ENCODE measurements around the gene SAP30. TPM values are rescaled to one million over a fixed set of nuclear protein-coding genes. Genes with fewer than 3 reads are reported as not detected.

The SAP30 gene
- total RNA-seq, 1 experiment from 2014 or later, result 9.8 TPM

DNA sequence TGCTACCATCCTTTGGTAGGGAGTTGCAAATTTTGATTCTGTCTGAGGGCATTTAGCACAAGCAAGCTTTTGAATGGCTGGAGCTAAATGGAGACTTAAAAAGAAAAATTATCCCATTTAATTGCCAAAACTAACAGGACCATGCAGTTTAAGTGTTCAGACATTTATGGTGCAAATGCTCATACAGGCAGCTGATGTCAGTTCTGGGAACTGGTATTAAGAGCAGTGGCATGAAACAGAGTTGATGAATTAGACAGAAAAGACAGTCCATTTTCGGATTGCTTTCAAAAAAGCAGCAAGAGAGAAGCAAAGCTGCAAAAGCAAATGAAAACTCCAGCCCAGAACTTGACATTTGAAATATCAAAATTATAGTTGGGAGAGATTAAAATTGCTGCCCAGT is 26.9 kb downstream of the SAP30 start:
- H3K4me1 Mint-ChIP-seq (ENCODE audit: low read depth, unreplicated experiment), result no peaks in the 10 kb centered on the region
- Histone ChIP-seq H3K4me1 (no peaks in the 10 kb centered on the region), H3K36me3 (ENCODE audit: control insufficient read depth, insufficient read depth, low read length) (no peaks in the 10 kb centered on the region), H3K9me3 (no peaks in the 10 kb centered on the region), H3K27me3 (replicated peaks; ENCODE audit: control insufficient read depth, insufficient read depth, low read length) (no peaks in the 10 kb centered on the region), H3K4me3 (ENCODE audit: low read depth, low read length) (no peak overlapping the region)
- POLR2A ChIA-PET, result no interaction called here
- H3K27me3 Mint-ChIP-seq (ENCODE audit: insufficient read depth, unreplicated experiment), result no peaks in the 10 kb centered on the region
- CTCF ChIA-PET, result no interaction called here
- H3K9me3 Mint-ChIP-seq (ENCODE audit: unreplicated experiment), result peaks cover 9% of the 10 kb centered on the region
- H3K36me3 Mint-ChIP-seq (ENCODE audit: insufficient read depth, unreplicated experiment), result no peaks in the 10 kb centered on the region
- TF ChIP-seq CTCF (IDR thresholded peaks at IDR 0.05; ENCODE audit: insufficient read depth in 1 of 2, low read depth in 1 of 2, low read length in 1 of 2, severe bottlenecking in 1 of 2, unreplicated experiment in 1 of 2), result no peak
- no peak overlapping the region for H3K4me3 Mint-ChIP-seq (ENCODE audit: unreplicated experiment)
- intact Hi-C loops (cut with micrococcal nuclease; ENCODE audit: unreplicated experiment), result no loop called here
- no peak for DNase-seq
- H3K27ac Mint-ChIP-seq (ENCODE audit: unreplicated experiment), result no peak overlapping the region
- no TSS peak for BruUV-seq (replicated peaks)

- no peaks in the 10 kb centered on the region for H3K4me1 ChIP-seq
- Mint-ChIP-seq H3K4me3 (ENCODE audit: unreplicated experiment) (no peak overlapping the region), H3K9me3 (ENCODE audit: unreplicated experiment) (peaks cover 9% of the 10 kb centered on the region), H3K27ac (ENCODE audit: unreplicated experiment) (no peak overlapping the region), H3K36me3 (ENCODE audit: insufficient read depth, unreplicated experiment) (no peaks in the 10 kb centered on the region), H3K27me3 (ENCODE audit: insufficient read depth, unreplicated experiment) (no peaks in the 10 kb centered on the region), H3K4me1 (ENCODE audit: low read depth, unreplicated experiment) (no peaks in the 10 kb centered on the region)
- no peaks in the 10 kb centered on the region for H3K9me3 ChIP-seq
- no peak overlapping the region for H3K4me3 ChIP-seq (ENCODE audit: low read depth, low read length)
- CTCF ChIA-PET, result no interaction called here
- no TSS peak for BruUV-seq (replicated peaks)
- intact Hi-C loops (cut with micrococcal nuclease; ENCODE audit: unreplicated experiment), result no loop called here
- H3K27me3 ChIP-seq (replicated peaks; ENCODE audit: control insufficient read depth, insufficient read depth, low read length), result no peaks in the 10 kb centered on the region
- no peak for DNase-seq
- no peak for TF ChIP-seq CTCF (IDR thresholded peaks at IDR 0.05; ENCODE audit: insufficient read depth in 1 of 2, low read depth in 1 of 2, low read length in 1 of 2, severe bottlenecking in 1 of 2, unreplicated experiment in 1 of 2)
- H3K36me3 ChIP-seq (ENCODE audit: control insufficient read depth, insufficient read depth, low read length), result no peaks in the 10 kb centered on the region
- POLR2A ChIA-PET, result no interaction called here
These were observed 27.5 kb downstream of the SAP30 start for GRCh38 chr4:173398220-173398619.

DNA sequence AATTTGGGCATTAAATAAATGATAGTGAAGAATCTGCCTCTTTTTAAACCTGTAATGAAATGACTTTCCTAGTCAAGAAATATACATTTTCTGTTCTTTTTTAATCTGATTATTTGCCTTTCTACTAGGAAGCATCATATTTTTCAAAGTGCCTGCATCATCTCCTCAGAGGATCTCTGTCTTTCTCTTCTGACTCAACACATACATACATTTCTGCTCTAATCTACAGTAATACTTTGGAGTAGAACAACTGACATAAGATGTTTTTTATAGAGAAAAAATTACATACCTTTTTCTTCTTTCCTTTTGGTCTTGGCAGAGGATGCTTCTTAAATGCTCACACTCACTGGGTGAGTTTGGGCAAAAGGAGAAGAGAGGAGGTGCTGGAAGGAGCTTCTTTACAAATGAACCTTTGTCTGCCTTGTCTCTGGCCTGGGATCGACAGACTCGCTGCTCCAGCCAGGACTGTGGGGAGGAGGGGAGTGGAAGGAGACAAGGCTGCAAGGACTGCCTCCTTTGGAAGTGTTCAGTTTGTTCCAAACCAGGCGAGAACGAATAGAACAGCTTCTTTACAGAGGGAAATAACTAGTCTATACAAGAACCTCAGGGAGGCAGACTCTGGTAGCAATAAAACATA is 28.1 kb downstream of the SAP30 start, which contains the start of gene SCRG1:
TSS of gene SCRG1 (minus strand) at position 338 of the 637 bp plus-strand sequence. CDS start 7,702 bp downstream, outside the sequence.
- H3K27me3 ChIP-seq (replicated peaks; ENCODE audit: control insufficient read depth, insufficient read depth, low read length), result no peaks in the 10 kb centered on the region
- Mint-ChIP-seq H3K36me3 (ENCODE audit: insufficient read depth, unreplicated experiment) (no peaks in the 10 kb centered on the region), H3K27me3 (ENCODE audit: insufficient read depth, unreplicated experiment) (no peaks in the 10 kb centered on the region), H3K27ac (ENCODE audit: unreplicated experiment) (no peak within 1 kb of the TSS), H3K4me1 (ENCODE audit: low read depth, unreplicated experiment) (no peaks in the 10 kb centered on the region), H3K9me3 (ENCODE audit: unreplicated experiment) (peaks cover 7% of the 10 kb centered on the region), H3K4me3 (ENCODE audit: unreplicated experiment) (no peak within 1 kb of the TSS)
- no peak for TF ChIP-seq CTCF (IDR thresholded peaks at IDR 0.05; ENCODE audit: insufficient read depth in 1 of 2, low read depth in 1 of 2, low read length in 1 of 2, severe bottlenecking in 1 of 2, unreplicated experiment in 1 of 2)
- no peaks in the 10 kb centered on the region; the same call in 1 of the 2 replicates for H3K4me1 ChIP-seq
- H3K4me3 ChIP-seq (ENCODE audit: low read depth, low read length), result no peak within 1 kb of the TSS
- ChIA-PET CTCF (no interaction called here), POLR2A (no interaction called here)
- BruUV-seq (replicated peaks), result no TSS peak
- DNase-seq, result no peak
- no peaks in the 10 kb centered on the region for H3K9me3 ChIP-seq
- intact Hi-C loops (cut with micrococcal nuclease; ENCODE audit: unreplicated experiment), result no loop called here
- no peaks in the 10 kb centered on the region for H3K36me3 ChIP-seq (ENCODE audit: control insufficient read depth, insufficient read depth, low read length)
